Nephron progenitor cell (in vitro differentiated cells): ENCODE measurements around the gene SLC38A10.

Source experiments
- DNase-seq: peaks from one replicate; pipeline ENCODE4 v3.0.0; 2021
- H3K27ac Mint-ChIP-seq: 2 replicates; pipeline ENCODE4 v1.8.0; 2021; ENCODE audit warnings: mild to moderate bottlenecking, moderate library complexity, mixed read lengths
- H3K27me3 Mint-ChIP-seq: 2 replicates; pipeline ENCODE4 v1.8.0; 2021; ENCODE audit warnings: mild to moderate bottlenecking, low read depth, mixed read lengths; ENCODE audit not compliant: poor library complexity
- H3K36me3 Mint-ChIP-seq: 2 replicates; pipeline ENCODE4 v1.8.0; 2021; ENCODE audit warnings: low read depth, mixed read lengths
- H3K4me1 Mint-ChIP-seq: 2 replicates; pipeline ENCODE4 v1.8.0; 2021; ENCODE audit warnings: mixed read lengths
- H3K4me3 Mint-ChIP-seq: 2 replicates; pipeline ENCODE4 v1.8.0; 2021; ENCODE audit warnings: mild to moderate bottlenecking, moderate library complexity, mixed read lengths
- H3K9me3 Mint-ChIP-seq: 2 replicates; pipeline ENCODE4 v1.8.0; 2021; ENCODE audit warnings: mild to moderate bottlenecking, moderate library complexity, mixed read lengths
- TF ChIP-seq, protein P1 (sequence below): fragments of 200-600 bp; sonication (generic); IDR thresholded peaks from 2 replicates; pipeline ENCODE4 v1.5.0; 2021; ENCODE audit warnings: antibody characterized with exemption

SLC38A10 gene

DNA sequence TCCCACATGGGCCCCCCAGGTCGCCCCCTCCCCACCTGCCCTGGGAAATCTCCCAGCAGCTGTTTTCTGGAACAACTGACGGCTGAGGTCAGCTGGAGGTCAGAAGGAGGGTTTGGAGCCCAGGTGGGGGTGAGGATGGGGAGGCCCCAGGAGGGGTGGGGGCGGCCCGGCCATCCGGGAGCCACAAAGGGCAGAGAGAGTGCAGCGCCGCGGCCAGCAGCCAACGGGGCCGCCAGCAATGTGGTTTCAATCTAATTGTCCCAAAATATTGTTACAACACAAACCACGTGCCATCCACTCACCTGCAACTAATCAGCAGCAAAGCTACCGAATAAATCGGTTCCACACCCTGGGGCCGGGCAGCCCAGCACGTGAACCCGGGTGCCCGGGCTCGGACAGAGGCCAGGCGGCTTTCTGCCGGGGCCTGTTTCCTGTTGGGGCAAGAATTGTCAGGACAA, 28.3 kb upstream of the SLC38A10 start:
- no peaks in the 10 kb centered on the region for H3K9me3 Mint-ChIP-seq
- H3K27me3 Mint-ChIP-seq = peaks cover 8% of the 10 kb centered on the region
- no peak overlapping the region for H3K4me3 Mint-ChIP-seq
- peaks cover 41% of the 10 kb centered on the region for H3K4me1 Mint-ChIP-seq
- H3K36me3 Mint-ChIP-seq = no peaks in the 10 kb centered on the region
- DNase-seq = no peak
- TF ChIP-seq, protein P1, sequence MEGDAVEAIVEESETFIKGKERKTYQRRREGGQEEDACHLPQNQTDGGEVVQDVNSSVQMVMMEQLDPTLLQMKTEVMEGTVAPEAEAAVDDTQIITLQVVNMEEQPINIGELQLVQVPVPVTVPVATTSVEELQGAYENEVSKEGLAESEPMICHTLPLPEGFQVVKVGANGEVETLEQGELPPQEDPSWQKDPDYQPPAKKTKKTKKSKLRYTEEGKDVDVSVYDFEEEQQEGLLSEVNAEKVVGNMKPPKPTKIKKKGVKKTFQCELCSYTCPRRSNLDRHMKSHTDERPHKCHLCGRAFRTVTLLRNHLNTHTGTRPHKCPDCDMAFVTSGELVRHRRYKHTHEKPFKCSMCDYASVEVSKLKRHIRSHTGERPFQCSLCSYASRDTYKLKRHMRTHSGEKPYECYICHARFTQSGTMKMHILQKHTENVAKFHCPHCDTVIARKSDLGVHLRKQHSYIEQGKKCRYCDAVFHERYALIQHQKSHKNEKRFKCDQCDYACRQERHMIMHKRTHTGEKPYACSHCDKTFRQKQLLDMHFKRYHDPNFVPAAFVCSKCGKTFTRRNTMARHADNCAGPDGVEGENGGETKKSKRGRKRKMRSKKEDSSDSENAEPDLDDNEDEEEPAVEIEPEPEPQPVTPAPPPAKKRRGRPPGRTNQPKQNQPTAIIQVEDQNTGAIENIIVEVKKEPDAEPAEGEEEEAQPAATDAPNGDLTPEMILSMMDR = no peak
- no peak overlapping the region for H3K27ac Mint-ChIP-seq

DNA sequence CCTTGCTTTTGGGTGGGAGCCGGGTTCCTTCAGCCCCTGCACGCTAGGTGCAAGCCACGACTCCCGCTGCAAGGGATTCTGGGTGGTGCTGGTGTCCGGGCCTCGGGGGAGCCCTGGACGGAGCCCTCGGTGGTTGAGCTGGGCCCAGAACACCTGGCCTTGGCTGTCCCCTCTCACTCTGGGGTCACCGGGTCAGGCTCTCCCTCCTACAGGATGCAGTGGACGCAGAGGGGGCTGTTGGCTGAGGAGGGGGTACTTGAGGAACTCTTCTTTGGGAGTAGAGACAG, 27.9 kb upstream of the SLC38A10 start:
- Mint-ChIP-seq H3K36me3 (no peaks in the 10 kb centered on the region), H3K27me3 (peaks cover 13% of the 10 kb centered on the region), H3K4me3 (no peak overlapping the region), H3K4me1 (peaks cover 41% of the 10 kb centered on the region), H3K27ac (no peak overlapping the region), H3K9me3 (no peaks in the 10 kb centered on the region)
- TF ChIP-seq, protein P1 = no peak
- no peak for DNase-seq

DNA sequence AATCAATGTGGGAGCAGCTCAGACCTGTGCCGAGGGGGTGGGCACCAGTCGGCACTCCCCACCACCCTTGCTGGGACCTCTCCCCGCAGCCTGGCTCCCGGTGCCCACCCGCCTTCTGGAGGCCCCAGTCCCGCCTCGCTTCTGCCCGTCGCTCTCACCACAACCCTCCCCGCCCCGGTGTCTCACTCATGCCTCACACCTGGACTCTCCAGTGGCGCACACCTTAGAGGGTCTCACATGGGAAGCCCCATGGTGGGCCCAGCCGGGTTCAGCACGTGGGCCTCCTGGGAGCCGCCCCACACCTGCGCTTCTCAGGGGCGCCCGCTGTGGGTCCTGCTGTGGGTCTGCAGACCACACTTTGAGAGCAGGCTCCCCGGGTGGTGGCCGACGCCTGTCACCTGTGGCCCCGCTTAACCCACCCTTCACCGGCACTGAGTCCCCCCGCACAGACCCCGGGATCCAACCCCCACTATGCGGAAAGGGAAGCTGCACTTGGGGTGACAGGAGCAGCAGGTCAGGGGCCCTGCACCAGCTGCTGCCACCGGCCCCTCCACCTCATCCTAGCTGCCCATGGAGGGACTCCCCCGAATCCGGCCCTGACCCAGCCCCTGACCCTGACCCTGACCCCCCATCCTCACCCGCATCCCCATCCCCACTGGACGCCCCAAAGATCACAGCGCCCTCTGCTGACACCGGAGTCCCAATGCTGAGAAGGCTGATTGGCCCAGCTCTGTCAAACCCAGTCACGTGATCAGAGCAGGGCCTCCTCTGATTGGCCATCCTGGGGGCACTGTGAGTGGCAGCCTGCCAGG, 27.4 kb upstream of the SLC38A10 start:
- DNase-seq = no peak
- TF ChIP-seq, protein P1 = no peak
- Mint-ChIP-seq H3K9me3 (no peaks in the 10 kb centered on the region), H3K27ac (no peak overlapping the region), H3K4me3 (no peak overlapping the region), H3K27me3 (peaks cover 13% of the 10 kb centered on the region), H3K36me3 (no peaks in the 10 kb centered on the region), H3K4me1 (peaks cover 44% of the 10 kb centered on the region)

DNA sequence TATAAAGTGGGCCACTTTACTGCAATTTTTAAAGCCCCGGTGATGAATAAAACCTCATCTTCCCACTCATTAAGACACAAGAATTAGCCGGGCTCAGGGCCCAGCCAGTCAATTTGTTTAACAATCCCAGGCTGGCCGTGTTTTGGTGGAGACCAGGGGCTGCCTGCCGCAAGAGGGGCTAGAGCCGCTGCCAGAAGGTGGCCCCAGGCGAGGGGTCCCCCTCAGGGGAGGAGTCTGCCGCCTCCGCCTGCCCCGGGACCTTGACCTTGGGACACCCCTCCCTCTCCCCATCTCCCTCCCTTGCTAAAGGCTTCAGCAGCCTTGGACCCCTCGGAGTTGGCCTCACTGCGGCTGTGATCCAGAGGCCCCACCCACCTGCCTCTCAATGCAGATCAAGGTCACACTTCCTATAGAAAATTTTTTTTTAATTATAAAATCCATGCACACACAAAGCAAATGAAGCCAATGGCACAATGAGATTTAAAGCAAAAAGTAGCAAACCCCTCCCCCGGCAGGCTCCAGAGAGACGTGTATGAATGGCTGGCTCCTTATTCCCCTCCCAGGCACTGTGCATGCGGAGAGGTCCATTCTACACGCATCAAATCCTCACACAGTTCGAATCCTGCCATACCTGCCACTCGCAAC, 23.0 kb upstream of the SLC38A10 start:
- H3K27me3 Mint-ChIP-seq = peaks cover 12% of the 10 kb centered on the region
- H3K27ac Mint-ChIP-seq = no peak overlapping the region
- H3K4me3 Mint-ChIP-seq = no peak overlapping the region
- DNase-seq = no peak
- peaks cover 26% of the 10 kb centered on the region for H3K4me1 Mint-ChIP-seq
- H3K9me3 Mint-ChIP-seq = peaks cover 3% of the 10 kb centered on the region
- TF ChIP-seq, protein P1 = no peak
- H3K36me3 Mint-ChIP-seq = no peaks in the 10 kb centered on the region

DNA sequence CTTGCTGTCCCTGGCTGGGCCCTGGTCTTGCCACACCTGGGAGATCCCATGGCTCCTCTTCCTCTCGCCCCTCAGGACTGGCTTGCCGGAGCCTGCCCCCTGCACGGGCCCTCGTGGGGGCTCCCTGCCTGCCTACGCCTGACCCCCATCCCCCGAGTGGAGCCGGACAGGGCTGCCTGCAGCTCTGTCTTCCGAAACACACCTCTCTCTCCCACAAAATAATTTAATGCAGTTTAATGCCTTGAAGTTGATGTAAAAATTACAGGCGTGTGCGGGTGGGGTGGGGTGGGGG, 22.4 kb upstream of the SLC38A10 start:
- no peaks in the 10 kb centered on the region for H3K36me3 Mint-ChIP-seq
- peaks cover 3% of the 10 kb centered on the region for H3K9me3 Mint-ChIP-seq
- no peak for DNase-seq
- TF ChIP-seq, protein P1 = no peak
- peaks cover 12% of the 10 kb centered on the region for H3K27me3 Mint-ChIP-seq
- no peak overlapping the region for H3K4me3 Mint-ChIP-seq
- H3K27ac Mint-ChIP-seq = no peak overlapping the region
- peaks cover 24% of the 10 kb centered on the region for H3K4me1 Mint-ChIP-seq
